BLaER1 treated with 17β-estradiol and CSF1 and Interleukin-3, amounts not matched to agents 10 nM and 100 nM (cell line): Measurements from ENCODE around the gene CDC5L.

Experiments used
- H3K27ac ChIP-seq, 11 experiments: shearing (Covaris generic); formaldehyde crosslinking; 2 replicates each; pipeline ENCODE4 v1.8.1; 2022
- H3K27me3 ChIP-seq, 11 experiments: shearing (Covaris generic); formaldehyde crosslinking; 2 replicates each; pipeline ENCODE4 v1.8.1; 2022
- H3K36me3 ChIP-seq, 11 experiments: shearing (Covaris generic); formaldehyde crosslinking; 2 replicates each; pipeline ENCODE4 v1.8.1; 2022
- H3K4me1 ChIP-seq, 10 experiments: shearing (Covaris generic); formaldehyde crosslinking; 2 replicates each; pipeline ENCODE4 v1.8.1; 2022
- H3K4me2 ChIP-seq, 11 experiments: shearing (Covaris generic); formaldehyde crosslinking; 2 replicates each; pipeline ENCODE4 v1.8.1; 2022
- H3K4me3 ChIP-seq, 10 experiments: shearing (Covaris generic); formaldehyde crosslinking; 2 replicates each; pipeline ENCODE4 v1.8.1; 2022
- H3K9ac ChIP-seq, 11 experiments: shearing (Covaris generic); formaldehyde crosslinking; 2 replicates each; pipeline ENCODE4 v1.8.1; 2022
- H3K9me3 ChIP-seq, 11 experiments: shearing (Covaris generic); formaldehyde crosslinking; replicated peaks in 1 of 11; 2 replicates each; pipeline ENCODE4 v1.8.1; 2022
- H4K20me1 ChIP-seq, 11 experiments: shearing (Covaris generic); formaldehyde crosslinking; 2 replicates each; pipeline ENCODE4 v1.8.1; 2022
- Cebpa-rat ChIP-seq, 11 experiments: shearing (Covaris generic); IDR thresholded peaks; 2 replicates each; pipeline ENCODE4 v1.8.1; 2022

CDC5L gene

DNA sequence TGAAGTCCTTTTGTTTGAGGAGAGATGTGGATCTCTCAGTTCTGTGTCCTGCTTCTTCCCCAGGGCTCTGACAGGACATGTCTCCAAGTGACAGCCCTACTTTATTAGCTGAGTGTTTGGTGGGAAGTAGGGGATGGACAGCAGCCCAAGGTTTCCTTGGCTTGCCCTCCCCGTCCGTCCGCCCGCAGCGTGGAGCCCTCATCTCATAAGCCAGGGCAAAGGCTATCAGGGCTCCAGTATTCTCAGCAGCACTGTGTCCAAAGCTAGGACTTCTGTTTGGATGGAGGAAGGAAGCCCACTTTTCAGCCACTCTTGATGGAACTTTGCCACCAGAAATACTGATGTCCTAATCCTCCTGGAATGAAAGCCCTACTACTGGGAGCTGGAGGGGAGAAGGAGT is 13.6 kb downstream of the CDC5L start:
- H3K27me3 ChIP-seq, result no peaks in the 10 kb centered on the region
- H3K36me3 ChIP-seq, result peaks cover 86 to 94% (median 92%) of the 10 kb centered on the region in 11 experiments
- no peak for TF ChIP-seq Cebpa-rat (IDR thresholded peaks at IDR 0.05)
- H3K4me1 ChIP-seq, result no peaks in the 10 kb centered on the region
- no peak overlapping the region for H3K27ac ChIP-seq
- peaks cover 14 to 74% (median 52%) of the 10 kb centered on the region in 11 experiments; a peak in 18 of 22 replicates for H4K20me1 ChIP-seq
- H3K9me3 ChIP-seq, result peaks cover 0 to 15% (median 12%) of the 10 kb centered on the region in 11 experiments; a peak in 14 of 22 replicates
- H3K4me2 ChIP-seq, result no peak overlapping the region
- no peak overlapping the region for H3K9ac ChIP-seq
- H3K4me3 ChIP-seq, result no peak overlapping the region

DNA sequence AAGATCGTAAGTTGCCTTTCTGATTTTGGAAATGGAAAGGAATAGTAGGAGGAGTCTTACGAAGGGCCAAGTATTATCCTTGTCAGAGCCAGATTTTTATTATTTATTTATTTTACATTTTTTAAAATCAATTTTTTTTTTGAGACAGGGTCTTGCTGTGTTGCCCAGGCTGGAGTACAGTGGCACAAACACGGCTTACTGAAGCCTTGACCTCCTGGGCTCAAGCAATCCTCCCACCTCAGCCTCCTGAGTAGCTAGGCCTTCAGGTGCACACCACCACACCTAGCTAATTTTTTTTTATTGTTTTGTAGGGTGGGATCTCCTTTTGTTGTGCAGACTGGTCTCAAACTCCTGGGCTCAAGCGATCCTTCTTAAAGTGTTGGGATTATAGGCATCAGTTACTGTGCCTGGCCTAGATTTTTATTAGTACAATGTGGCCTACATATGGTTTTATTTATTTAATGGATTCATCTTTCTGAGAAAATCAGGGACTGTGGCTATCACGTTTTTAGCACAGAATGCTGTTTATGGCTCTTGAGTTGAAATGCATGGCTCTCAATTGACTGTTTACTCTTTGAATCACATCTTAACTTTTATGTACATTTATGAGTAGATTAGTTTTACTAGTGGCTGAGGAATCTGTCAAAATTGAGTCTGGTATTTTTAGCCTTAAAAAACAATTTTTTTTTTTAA is 16.7 kb downstream of the CDC5L start:
- no peaks in the 10 kb centered on the region for H3K27me3 ChIP-seq
- H3K4me3 ChIP-seq, result no peak overlapping the region
- TF ChIP-seq Cebpa-rat (IDR thresholded peaks at IDR 0.05), result no peak
- peaks cover 11 to 38% (median 24%) of the 10 kb centered on the region in 11 experiments for H3K9me3 ChIP-seq
- H3K4me2 ChIP-seq, result no peak overlapping the region
- H4K20me1 ChIP-seq, result peaks cover 10 to 46% (median 33%) of the 10 kb centered on the region in 11 experiments; a peak in 15 of 22 replicates
- no peaks in the 10 kb centered on the region for H3K4me1 ChIP-seq
- H3K9ac ChIP-seq, result no peak overlapping the region
- H3K36me3 ChIP-seq, result peaks cover 87 to 94% (median 92%) of the 10 kb centered on the region in 11 experiments
- no peak overlapping the region for H3K27ac ChIP-seq

DNA sequence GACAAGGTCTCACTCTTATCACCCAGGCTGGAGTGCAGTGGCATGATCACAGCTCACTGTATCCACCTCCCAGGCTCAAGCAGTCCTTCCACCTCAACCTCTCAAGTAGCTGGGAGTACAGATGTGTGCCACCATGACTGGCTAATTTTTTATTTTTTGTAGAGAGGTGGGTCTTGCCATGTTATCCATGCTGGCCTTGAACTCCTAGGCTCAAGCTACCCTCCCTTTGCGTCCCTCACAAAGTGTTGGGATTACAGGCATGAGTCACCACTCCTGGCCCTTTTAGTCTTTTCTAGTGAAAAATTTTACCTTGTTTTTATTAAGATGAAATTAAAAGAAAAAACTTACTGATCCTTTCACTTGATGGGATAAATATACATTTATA is 17.2 kb downstream of the CDC5L start:
- no peaks in the 10 kb centered on the region for H3K4me1 ChIP-seq
- peaks cover 87 to 94% (median 92%) of the 10 kb centered on the region in 11 experiments for H3K36me3 ChIP-seq
- no peak overlapping the region for H3K4me3 ChIP-seq
- H3K27ac ChIP-seq, result no peak overlapping the region
- peaks cover 10 to 43% (median 31%) of the 10 kb centered on the region in 11 experiments; a peak in 14 of 22 replicates for H4K20me1 ChIP-seq
- H3K4me2 ChIP-seq, result no peak overlapping the region
- H3K27me3 ChIP-seq, result no peaks in the 10 kb centered on the region
- H3K9me3 ChIP-seq, result peaks cover 16 to 44% (median 29%) of the 10 kb centered on the region in 11 experiments
- H3K9ac ChIP-seq, result no peak overlapping the region
- no peak for TF ChIP-seq Cebpa-rat (IDR thresholded peaks at IDR 0.05)

DNA sequence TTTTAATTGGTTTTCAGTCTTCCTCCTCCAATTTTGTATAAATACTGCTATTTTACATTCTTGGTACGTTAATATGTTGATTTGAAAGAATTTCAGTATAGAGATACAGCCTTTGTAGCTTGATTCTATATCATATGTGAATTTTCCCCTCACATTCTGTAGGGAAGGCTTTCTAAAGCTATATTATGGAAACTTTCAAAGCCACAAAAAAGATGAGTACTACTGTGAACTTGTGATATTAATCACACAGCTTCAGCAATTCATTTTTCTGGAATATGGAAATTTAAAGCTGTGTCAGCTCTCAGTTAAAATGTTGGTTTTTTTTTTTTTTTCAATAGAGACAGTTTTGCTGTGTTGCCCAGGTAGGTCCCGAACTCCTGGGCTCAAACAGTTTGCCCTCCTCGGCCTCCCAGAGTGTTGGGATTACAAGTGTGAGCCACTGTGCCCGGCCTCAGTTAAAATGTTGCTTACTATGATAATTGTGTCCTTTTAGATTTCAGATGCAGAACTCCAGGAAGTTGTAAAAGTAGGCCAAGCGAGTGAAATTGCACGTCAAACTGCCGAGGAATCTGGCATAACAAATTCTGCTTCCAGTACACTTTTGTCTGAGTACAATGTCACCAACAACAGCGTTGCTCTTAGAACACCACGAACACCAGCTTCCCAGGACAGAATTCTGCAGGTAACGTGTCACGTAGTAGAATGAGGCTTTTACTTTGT is 20.6 kb downstream of the CDC5L start:
- Histone ChIP-seq H3K27ac (no peak overlapping the region), H3K36me3 (peaks cover 92 to 100% (median 98%) of the 10 kb centered on the region in 11 experiments), H3K9me3 (peaks cover 24 to 45% (median 34%) of the 10 kb centered on the region in 11 experiments), H4K20me1 (peaks cover 0 to 30% (median 16%) of the 10 kb centered on the region in 11 experiments; a peak in 12 of 22 replicates), H3K4me1 (no peaks in the 10 kb centered on the region), H3K27me3 (no peaks in the 10 kb centered on the region), H3K4me2 (no peak overlapping the region), H3K4me3 (no peak overlapping the region), H3K9ac (no peak overlapping the region)
- TF ChIP-seq Cebpa-rat (IDR thresholded peaks at IDR 0.05), result no peak

DNA sequence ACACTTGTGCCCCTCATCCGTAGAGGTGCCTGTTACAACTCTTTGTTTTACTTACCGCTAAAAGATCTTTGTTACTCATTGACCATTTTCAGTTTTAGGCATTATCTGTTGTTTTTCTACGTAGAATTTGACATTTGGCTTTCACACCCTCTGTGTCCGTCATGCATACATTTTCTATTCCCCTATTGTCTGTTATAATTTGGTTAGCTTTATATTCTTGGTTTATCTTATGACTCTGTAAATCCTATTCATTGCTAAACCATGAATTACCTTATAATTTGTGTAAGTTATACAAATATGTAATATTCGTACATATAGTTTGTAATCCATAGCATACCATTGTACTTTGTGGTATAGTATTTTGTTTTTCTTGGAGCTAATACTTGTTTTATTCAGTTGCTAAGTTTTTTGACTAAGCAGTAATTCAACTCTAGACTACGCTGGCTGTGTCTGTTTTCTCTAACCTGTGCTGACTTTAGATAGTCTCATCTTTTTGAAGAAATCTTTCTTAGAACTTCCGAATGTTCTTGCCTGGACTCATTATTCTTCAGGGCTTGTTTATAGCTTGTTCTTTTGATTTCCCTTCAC is 21.8 kb downstream of the CDC5L start:
- peaks cover 24 to 45% (median 36%) of the 10 kb centered on the region in 11 experiments for H3K9me3 ChIP-seq
- H3K4me1 ChIP-seq, result no peaks in the 10 kb centered on the region
- peaks cover 0 to 32% (median 12%) of the 10 kb centered on the region in 11 experiments; a peak in 13 of 22 replicates for H4K20me1 ChIP-seq
- H3K9ac ChIP-seq, result no peak overlapping the region
- H3K27me3 ChIP-seq, result no peaks in the 10 kb centered on the region
- H3K27ac ChIP-seq, result no peak overlapping the region
- H3K4me3 ChIP-seq, result no peak overlapping the region
- no peak overlapping the region for H3K4me2 ChIP-seq
- peaks cover 95 to 100% (median 99%) of the 10 kb centered on the region in 11 experiments for H3K36me3 ChIP-seq
- no peak for TF ChIP-seq Cebpa-rat (IDR thresholded peaks at IDR 0.05)

DNA sequence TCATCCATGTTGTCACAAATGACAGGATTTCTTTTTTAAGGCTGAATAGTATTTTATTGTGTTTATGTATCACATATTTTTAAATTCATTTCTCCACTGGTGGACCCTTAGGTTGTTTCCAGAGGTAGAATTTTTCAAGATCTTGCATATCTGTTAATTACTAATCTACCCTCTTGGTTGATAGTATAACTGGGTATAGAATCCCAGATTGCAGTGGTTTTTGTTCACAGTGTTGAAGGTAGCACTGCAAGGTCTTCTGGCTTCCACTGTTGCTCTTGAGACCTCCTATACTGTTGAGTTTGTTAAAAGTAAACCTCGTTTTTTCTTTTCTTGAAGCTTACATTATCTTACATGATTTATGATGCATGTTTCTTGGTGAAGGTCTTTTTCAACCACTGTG is 22.9 kb downstream of the CDC5L start:
- H4K20me1 ChIP-seq, result peaks cover 0 to 38% (median 16%) of the 10 kb centered on the region in 11 experiments; a peak in 16 of 22 replicates
- H3K9me3 ChIP-seq, result peaks cover 24 to 45% (median 37%) of the 10 kb centered on the region in 11 experiments
- H3K36me3 ChIP-seq, result peaks cover 94 to 100% (median 99%) of the 10 kb centered on the region in 11 experiments
- no peak overlapping the region for H3K4me2 ChIP-seq
- H3K27ac ChIP-seq, result no peak overlapping the region
- no peak for TF ChIP-seq Cebpa-rat (IDR thresholded peaks at IDR 0.05)
- no peak overlapping the region for H3K4me3 ChIP-seq
- no peaks in the 10 kb centered on the region for H3K4me1 ChIP-seq
- H3K27me3 ChIP-seq, result no peaks in the 10 kb centered on the region
- H3K9ac ChIP-seq, result no peak overlapping the region

DNA sequence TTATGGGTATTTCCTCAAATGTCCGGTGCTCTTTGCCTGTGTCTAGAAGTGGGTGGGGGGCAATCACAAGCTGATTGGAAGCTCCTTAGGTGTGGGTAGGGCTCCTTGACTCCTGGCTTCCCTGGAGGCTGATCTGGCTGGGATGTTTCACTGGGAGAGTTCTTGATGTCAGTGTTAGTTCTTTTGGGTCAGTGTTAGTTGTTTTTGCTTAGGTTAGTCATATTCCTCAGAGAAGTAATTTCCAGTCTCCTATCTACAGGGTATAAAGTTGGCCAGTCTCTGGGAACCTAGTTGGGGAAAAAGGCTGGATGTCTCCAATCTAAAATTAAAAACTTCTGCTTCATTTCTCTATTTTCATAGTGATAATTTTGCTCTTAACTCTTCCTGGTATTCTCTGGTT is 23.6 kb downstream of the CDC5L start:
- no peak for TF ChIP-seq Cebpa-rat (IDR thresholded peaks at IDR 0.05)
- no peak overlapping the region for H3K27ac ChIP-seq
- H3K9ac ChIP-seq, result no peak overlapping the region
- peaks cover 0 to 46% (median 24%) of the 10 kb centered on the region in 11 experiments; a peak in 18 of 22 replicates for H4K20me1 ChIP-seq
- H3K4me2 ChIP-seq, result no peak overlapping the region
- H3K4me1 ChIP-seq, result peaks cover 0 to 2% (median 0%) of the 10 kb centered on the region in 10 experiments; a peak in 2 of 20 replicates
- no peaks in the 10 kb centered on the region for H3K27me3 ChIP-seq
- H3K9me3 ChIP-seq, result peaks cover 24 to 51% (median 43%) of the 10 kb centered on the region in 11 experiments
- peaks cover 94 to 100% (median 99%) of the 10 kb centered on the region in 11 experiments for H3K36me3 ChIP-seq
- no peak overlapping the region for H3K4me3 ChIP-seq

DNA sequence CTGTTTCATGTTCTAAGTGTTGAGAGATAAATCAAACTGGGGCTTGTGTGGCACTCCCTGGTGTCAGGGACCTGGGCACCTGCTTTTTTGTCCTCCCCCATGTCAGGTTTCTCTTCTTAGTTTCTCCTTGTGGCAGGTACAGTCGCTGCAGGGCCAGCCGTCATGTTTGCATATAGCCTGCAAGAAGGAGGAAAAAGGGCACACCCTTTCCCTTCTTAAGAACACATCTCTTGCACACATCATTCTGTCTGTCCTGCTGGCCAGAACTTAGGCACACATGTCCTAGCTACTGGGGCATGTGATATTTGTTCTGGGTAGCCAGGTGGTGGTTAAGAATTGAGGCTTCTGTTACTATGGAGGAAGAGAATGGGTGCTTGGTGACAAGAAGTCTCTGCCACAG is 27.9 kb downstream of the CDC5L start:
- Histone ChIP-seq H3K9ac (no peak overlapping the region), H3K4me3 (no peak overlapping the region), H4K20me1 (peaks cover 0 to 67% (median 35%) of the 10 kb centered on the region in 11 experiments; a peak in 18 of 22 replicates), H3K27me3 (no peaks in the 10 kb centered on the region), H3K4me1 (peaks cover 0 to 5% (median 0%) of the 10 kb centered on the region in 10 experiments; a peak in 2 of 20 replicates), H3K9me3 (peaks cover 10 to 46% (median 31%) of the 10 kb centered on the region in 11 experiments; a peak in 21 of 22 replicates), H3K27ac (no peak overlapping the region), H3K36me3 (peaks cover 83 to 91% (median 89%) of the 10 kb centered on the region in 11 experiments), H3K4me2 (no peak overlapping the region)
- no peak for TF ChIP-seq Cebpa-rat (IDR thresholded peaks at IDR 0.05)
